LHCN-M2 (cell line): ENCODE measurements around the gene SHROOM3. TPM values are rescaled to one million over a fixed set of nuclear protein-coding genes. Genes with fewer than 3 reads are reported as not detected.

ENCODE experiments used
- DNase-seq: peaks from one replicate; pipeline ENCODE4 v3.0.0-alpha.2; 2012; ENCODE audit warnings: low read depth
- total RNA-seq: library from RNA; depleted of rRNA; stranded (reverse); fragments of >200 nt; gene quantifications from 2 replicates; pipeline ENCODE4 v1.2.3, GENCODE V29; 2014; rRNA removed

The SHROOM3 gene
- total RNA-seq, 1 experiment from 2014 or later, result 0.46 TPM

DNA sequence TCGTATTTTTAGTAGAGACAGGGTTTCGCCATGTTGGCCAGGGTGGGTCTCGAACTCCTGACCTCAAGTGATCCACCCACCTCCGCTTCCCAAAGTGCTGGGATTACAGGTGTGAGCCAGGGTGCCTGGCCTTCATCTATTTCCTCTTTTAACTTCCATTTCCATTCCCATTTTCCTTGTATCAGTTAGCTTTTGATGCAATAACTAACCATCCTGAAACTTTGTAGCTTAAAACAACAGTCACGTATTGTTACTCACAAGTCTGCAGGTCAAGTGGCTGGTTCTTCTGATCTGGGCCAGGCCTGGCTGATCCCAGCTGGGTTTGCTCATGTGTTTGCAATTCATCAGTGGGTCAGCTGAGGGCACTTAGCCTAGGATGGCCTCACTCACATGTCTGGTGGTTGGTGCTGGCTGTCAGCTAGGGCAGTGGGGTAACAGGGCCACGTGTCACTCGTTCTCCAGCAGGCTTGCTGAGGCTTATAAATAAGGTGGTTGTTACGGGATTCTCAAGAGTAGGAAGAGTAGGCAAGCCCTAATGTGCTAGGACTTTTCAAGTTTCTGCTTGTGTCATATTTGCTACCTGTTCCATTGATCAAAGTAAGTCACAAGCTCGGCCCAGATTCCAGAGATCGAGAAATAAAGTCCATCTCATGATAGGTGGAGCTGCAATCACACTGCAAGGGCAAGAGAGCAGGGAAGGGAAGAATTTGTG lies 374.7 kb downstream of the SHROOM3 start:
- DNase-seq, result peak; percentile 34

DNA sequence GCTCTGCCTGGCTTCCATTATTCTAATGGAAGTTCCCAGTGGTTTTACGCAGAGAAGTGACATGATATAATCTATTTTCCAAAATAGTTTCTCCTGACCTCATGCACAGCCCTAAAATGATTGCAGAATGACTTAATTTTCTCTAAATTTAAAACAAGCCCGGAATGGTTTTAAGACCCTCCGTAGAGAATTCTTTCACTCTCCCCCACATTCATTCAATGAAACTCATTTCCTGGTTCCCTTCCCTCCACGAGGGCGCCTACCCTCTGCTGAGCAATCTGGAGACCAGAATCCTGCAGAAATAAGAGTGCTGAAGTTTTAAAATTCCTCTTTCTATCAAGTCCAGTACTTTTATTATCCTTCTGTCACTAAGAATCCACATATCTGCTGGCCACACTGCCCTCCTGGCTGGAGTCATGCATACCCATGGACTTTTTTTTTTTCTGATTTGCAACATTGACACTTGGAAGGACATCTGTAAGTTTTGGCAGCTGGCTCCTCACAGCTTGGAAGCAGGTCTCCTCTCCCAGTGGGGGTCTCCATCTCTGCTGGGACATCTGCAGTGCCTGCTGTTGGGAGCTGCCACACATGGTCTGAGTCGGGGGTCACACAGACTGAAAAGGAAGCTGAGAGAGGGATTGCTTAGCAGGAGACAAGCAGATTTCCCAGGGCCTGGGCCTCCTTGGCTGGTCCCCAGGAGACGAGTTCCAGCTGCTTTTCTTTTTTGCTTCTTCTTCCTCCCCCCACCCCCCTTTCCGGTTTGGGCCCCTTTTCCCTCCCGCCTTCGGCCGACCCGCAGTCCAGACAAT lies 376.8 kb downstream of the SHROOM3 start:
- DNase-seq, result no peak

DNA sequence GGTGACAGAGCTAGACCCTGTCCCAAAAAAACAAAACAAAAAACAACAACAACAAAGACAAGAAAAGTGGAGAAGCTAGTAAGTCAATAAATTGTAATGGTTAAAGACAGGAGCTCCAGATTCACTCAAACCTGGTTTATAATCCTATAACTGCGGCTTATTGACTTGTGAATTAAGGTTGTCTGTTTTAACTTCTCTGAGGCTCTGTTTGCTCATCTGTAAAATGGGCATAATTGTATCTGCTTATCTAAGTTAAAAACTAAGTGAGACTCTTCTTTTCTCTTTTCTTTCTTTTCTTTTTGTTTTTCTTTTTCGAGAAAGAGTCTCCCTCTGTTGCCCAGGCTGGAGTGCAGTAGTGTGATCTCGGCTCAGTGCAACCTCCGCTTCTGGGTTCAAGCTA lies 378.0 kb downstream of the SHROOM3 start:
- DNase-seq, result no peak

DNA sequence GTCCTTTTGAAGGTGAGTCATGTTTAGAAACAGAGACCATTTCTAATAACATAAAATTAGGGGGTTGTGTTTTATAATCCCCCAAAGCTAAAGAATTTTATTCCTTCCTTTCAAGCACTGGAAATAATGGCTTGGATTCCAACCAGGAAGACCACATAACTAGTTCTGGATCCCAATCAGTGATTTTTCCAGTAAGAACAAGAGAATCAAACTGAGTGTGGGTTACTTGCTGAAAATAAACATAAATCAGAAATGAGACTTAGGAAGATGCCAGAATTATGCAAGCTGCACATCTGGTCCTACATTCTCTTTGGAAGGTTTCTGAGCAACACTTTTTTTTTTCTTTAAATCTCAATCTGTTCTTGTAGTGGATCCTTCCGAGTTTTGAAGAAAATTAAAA lies 386.6 kb downstream of the SHROOM3 start:
- DNase-seq, result no peak

DNA sequence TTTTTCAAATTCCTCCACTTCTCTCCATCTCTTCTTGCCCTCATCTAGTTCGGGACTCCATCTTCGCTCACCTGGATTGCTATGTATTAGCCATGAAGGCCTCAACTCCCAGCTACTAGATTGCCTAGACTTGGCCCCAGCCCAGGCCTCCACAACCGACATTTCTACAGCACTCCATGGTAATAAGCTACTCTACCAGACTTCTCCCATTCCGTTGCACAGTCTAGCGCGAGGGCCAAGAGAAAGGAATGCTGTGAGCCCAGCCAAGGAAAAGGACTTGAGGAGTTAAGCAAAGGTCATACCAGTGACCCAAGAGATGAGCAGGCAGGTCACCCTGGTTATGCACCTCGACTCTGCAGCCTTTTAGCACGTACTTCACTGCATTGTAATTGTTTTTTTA lies 387.3 kb downstream of the SHROOM3 start:
- no peak for DNase-seq

DNA sequence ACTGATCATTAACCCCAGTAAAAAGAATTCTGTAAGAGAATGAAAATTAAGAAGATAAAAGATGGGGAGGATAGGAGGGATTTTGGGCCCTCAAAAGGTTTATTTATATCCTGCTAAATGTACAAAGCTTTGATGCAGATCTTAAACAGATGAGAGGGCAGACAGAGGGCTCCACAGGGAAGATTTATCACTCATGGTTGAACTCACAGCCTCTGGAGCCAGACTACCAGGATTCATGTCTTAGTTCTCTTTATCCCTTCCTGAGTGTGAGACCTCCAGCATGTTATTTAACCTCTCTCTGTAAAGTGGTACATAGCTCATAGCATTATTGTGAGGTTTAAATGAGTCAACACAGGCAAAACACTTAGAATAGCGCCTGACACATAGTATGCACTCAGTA lies 388.5 kb downstream of the SHROOM3 start:
- no peak for DNase-seq

DNA sequence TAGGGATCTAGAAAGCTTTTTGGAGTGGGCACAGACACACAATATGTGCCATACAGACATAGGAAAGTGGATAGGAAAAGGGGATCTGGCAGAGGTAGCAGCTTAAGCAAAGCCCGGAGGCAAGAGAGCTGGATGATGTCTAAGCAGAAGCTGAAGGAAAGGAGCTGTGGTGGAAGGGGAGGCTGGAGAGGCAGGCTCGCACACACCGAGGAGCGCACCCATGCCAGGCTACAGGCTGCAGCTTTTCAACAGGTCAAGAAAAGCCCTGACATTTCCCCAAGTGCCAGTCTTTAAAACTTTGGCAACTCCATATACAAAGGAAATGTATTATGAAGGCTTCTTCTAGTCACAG lies 395.6 kb downstream of the SHROOM3 start:
- no peak for DNase-seq

DNA sequence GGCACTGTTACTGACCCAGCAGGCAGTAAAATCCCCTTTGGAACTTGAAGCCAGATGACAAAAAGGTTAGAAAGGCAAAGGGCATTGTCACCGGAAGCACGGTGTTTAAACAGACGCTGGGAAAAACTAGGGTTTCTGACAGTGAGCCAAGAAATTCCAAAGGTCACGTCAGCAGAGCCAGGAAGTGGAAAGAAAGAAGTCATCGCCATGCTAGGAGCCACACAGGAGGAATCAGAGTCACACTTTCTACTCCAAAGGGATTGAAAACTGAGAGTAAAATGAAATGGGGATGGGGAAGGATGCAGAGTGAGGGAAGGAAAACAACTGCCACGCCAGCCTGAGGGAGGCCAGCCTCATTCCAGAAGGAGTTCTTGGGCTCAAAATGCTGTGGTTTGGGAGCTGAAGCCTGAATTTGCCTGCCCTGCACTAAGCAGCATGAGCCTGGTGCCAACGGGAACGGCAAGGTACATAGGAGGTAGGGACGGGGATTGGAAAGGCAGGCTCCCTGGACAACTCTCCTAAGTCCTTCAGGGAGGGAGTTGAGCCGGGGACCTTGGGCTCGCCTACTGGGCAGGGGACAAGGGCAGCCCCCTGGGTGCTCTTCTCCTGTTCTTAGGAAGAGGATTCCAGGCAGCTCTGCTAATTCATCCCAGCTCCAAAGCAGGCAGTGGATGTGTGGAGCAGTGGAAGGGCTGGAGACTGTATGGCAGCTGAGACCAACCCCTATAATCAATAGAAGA lies 396.1 kb downstream of the SHROOM3 start:
- peak; percentile 85 for DNase-seq

DNA sequence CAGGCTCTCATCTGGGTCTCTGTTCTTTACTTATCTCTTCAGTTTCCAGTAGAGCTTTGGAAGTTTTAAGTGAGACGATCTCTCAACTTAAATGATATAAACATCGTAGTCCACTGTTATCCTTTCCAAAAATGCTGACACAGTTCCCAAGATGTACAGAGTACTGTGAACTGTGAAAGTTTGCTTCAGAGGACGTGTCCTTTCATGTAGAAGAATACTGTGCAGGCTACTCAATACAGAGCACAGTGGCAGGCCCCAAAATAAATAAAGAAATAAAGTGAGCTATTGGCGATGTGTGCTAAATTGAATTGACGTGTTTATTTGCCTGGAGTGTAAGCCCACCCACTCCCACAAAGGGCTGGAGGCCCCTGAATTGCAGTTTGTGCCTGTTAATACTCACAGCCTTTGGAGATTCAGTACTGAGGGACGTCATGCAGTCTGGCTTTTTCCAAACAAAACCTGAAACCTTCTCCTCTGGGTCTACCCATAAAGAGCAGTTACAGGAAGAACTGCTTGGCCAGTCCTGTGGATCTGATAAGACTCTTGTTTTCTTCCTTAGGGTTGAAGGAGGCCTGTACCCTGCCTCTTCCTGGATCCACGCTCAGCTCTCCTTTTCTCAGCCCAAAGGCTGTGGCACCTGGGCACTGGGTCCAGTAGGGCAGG lies 396.8 kb downstream of the SHROOM3 start:
- no peak for DNase-seq

Other genes with a start within 250 kb of the SHROOM3 start
- 156 and 163 TPM in 2 replicates for gene SCARB2, start 221.4 kb upstream of the SHROOM3 start, total RNA-seq
- 0.11 and 0.19 TPM in 2 replicates for gene FAM47E, start 183.5 kb upstream of the SHROOM3 start, total RNA-seq
- 13.3 and 13.9 TPM in 2 replicates for gene STBD1, start 128.5 kb upstream of the SHROOM3 start, total RNA-seq
- not detected in 2 replicates for gene CCDC158, start 14.1 kb upstream of the SHROOM3 start, total RNA-seq